HepG2 (cell line): ENCODE measurements around the gene SMARCA2. TPM values are rescaled to one million over a fixed set of nuclear protein-coding genes. Genes with fewer than 3 reads are reported as not detected.
"Not testable (repeated sequence)": the region's sequence is repeated elsewhere in the genome, so short reads cannot be mapped to it uniquely, and the experiment has no call there.

Source experiments
- ATAC-seq: fragments of 200-7000 bp; cut with Tn5 transposase; 3 replicates; pipeline ENCODE4 v1.9.1; 2020; ENCODE audit warnings: mild to moderate bottlenecking, moderate library complexity
- BruUV-seq: library from RNA; stranded (reverse); fragments of 400-500 nt; replicated peaks from 2 replicates; lab custom pipeline; 2021; lab: Mats Ljungman, UMichigan
- CTCF ChIA-PET: fragments of 300-600 bp; formaldehyde crosslinking; extraction: SDS; loops from one replicate; lab custom pipeline; 2021; ENCODE audit warnings: low total read pairs, inconsistent platforms, low intra/inter-chr PET ratio; lab: Yijun Ruan, JAX
- POLR2A ChIA-PET: fragments of 350-600 bp; sonication (Branson Sonifier 250); formaldehyde crosslinking; loops from one replicate; lab custom pipeline; 2020; ENCODE audit warnings: antibody characterized with exemption, inconsistent platforms; lab: Yijun Ruan, JAX
- DNase-seq: peaks from one replicate; pipeline ENCODE4 v3.0.0-alpha.2; 2015; ENCODE audit warnings: low spot score
- FAIRE-seq: peaks from 3 replicates; lab custom pipeline; 2011; peaks lifted over from hg19 to GRCh38; lab: Jason Lieb, UNC
- H2AFZ ChIP-seq: one replicate; pipeline ENCODE4 v1.6.1; 2011; ENCODE audit warnings: low read length, inconsistent platforms
- H3K27ac ChIP-seq: fragments of 300-600 bp; 3 replicates; pipeline ENCODE4 v1.8.0; 2011; ENCODE audit warnings: mixed run types, mild to moderate bottlenecking, mixed read lengths, low read length, inconsistent platforms; ENCODE audit not compliant: insufficient read depth; ENCODE audit errors: extremely low read length
- H3K27me3 ChIP-seq, 2 experiments: fragments of 200-600 bp in 1 of 2; 2 replicates in 1 of 2; 3 replicates in 1 of 2; pipeline versions ENCODE4 v1.6.0 to v1.8.0; 2011; ENCODE audit warnings: low read length in 2 of 2, mild to moderate bottlenecking in 2 of 2, moderate library complexity in 2 of 2, inconsistent platforms in 1 of 2; ENCODE audit not compliant: insufficient read depth in 2 of 2, control insufficient read depth in 1 of 2
- H3K36me3 ChIP-seq, 2 experiments: fragments of 200-600 bp in 1 of 2; replicated peaks in 1 of 2; 2 replicates in 1 of 2; 3 replicates in 1 of 2; pipeline versions ENCODE4 v1.5.1 to v1.8.0; 2011; ENCODE audit warnings: low read length in 2 of 2, inconsistent platforms in 1 of 2; ENCODE audit not compliant: insufficient read depth in 2 of 2, control insufficient read depth in 1 of 2
- H3K4me1 ChIP-seq: 2 replicates; pipeline ENCODE4 v1.5.1; 2012; ENCODE audit warnings: low read length, inconsistent platforms; ENCODE audit not compliant: insufficient read depth
- H3K4me2 ChIP-seq: 2 replicates; pipeline ENCODE4 v1.6.0; 2011; ENCODE audit warnings: low read depth, low read length, inconsistent platforms
- H3K4me3 ChIP-seq, 3 experiments: fragments of 200-600 bp in 1 of 3; sonication (generic), shearing (Covaris generic) in 1 of 3; replicated peaks in 1 of 3; 2 replicates each; pipeline ENCODE4 v1.5.1; 2011 to 2016; ENCODE audit warnings: low read length in 3 of 3, inconsistent platforms in 2 of 3, low read depth in 2 of 3, mild to moderate bottlenecking in 2 of 3, control low read depth in 1 of 3, mixed read lengths in 1 of 3; ENCODE audit not compliant: insufficient read depth in 1 of 3
- H3K79me2 ChIP-seq: one replicate; pipeline ENCODE4 v1.6.1; 2011; ENCODE audit warnings: low read length, inconsistent platforms; ENCODE audit not compliant: insufficient read depth
- H3K9ac ChIP-seq: 2 replicates; pipeline ENCODE4 v1.6.0; 2011; ENCODE audit warnings: mild to moderate bottlenecking, low read depth, low read length, inconsistent platforms; ENCODE audit not compliant: insufficient read depth
- H3K9me3 ChIP-seq: 2 replicates; pipeline ENCODE4 v1.5.1; 2012; ENCODE audit warnings: mild to moderate bottlenecking, low read length
- H4K20me1 ChIP-seq: 2 replicates; pipeline ENCODE4 v1.6.0; 2011; ENCODE audit warnings: inconsistent platforms, mild to moderate bottlenecking, low read length, moderate library complexity; ENCODE audit not compliant: insufficient read depth
- RFX1 ChIP-seq: fragments of 450-650 bp; IDR thresholded peaks from 2 replicates; pipeline ENCODE4 v1.6.1; 2017
- RFX3 ChIP-seq: IDR thresholded peaks from 2 replicates; pipeline ENCODE4 v1.6.1; 2016; ENCODE audit warnings: missing biosample characterization, missing genetic modification reagents
- STAG1 ChIP-seq: sonication (generic); formaldehyde crosslinking; IDR thresholded peaks from 2 replicates; pipeline ENCODE4 v1.4.0; 2020; ENCODE audit warnings: missing genetic modification reagents
- ZNF10 ChIP-seq: sonication (generic); formaldehyde crosslinking; IDR thresholded peaks from 2 replicates; pipeline ENCODE4 v1.4.0; 2020; ENCODE audit warnings: mild to moderate bottlenecking, low read depth, missing genetic modification reagents, borderline replicate concordance
- ZNF761 ChIP-seq: sonication (generic); formaldehyde crosslinking; conservative IDR thresholded peaks from 2 replicates; pipeline ENCODE4 v1.4.0; 2020; ENCODE audit warnings: mild to moderate bottlenecking, missing genetic modification reagents
- in situ Hi-C: cut with HindIII; loops from 2 replicates; pipeline ENCODE4 v1.10.0; 2017; ENCODE audit warnings: low pct_unique_long_range_greater_than_20kb; ENCODE audit not compliant: extremely low pct_ligation_motif_present
- intact Hi-C: fragments of 100-400 bp; cut with micrococcal nuclease; formaldehyde crosslinking; loops from one replicate; pipeline ENCODE4 v1.10.0; 2022; ENCODE audit not compliant: unreplicated experiment
- polyA plus RNA-seq, 8 experiments: library from polyadenylated mRNA; depleted of rRNA in 3 of 8; stranded (reverse) in 7 of 8; unstranded in 1 of 8; fragments of >200 nt; fragmentation: Illumina TruSeq in 4 of 8; extraction: Trizol in 4 of 8; gene quantifications; 2 replicates each; pipeline versions ENCODE4 v1.2.1 to v1.2.3, GENCODE V29; 2011 to 2016; ENCODE audit warnings: low read depth in 4 of 8, missing spikeins in 1 of 8, mixed read lengths in 1 of 8; ENCODE audit not compliant: insufficient read depth in 1 of 8
- total RNA-seq, 5 experiments: library from RNA; depleted of rRNA; stranded (reverse); fragments of >200 nt; fragmentation: Illumina TruSeq; extraction: Trizol; gene quantifications; 2 replicates each; pipeline ENCODE4 v1.2.3, GENCODE V29; 2016; ENCODE audit warnings: low read depth in 1 of 5
- TF ChIP-seq, protein P1 (sequence below): sonication (generic); formaldehyde crosslinking; IDR thresholded peaks from 2 replicates; pipeline ENCODE4 v1.5.0; 2020; ENCODE audit warnings: mild to moderate bottlenecking, missing genetic modification reagents, borderline replicate concordance
- TF ChIP-seq, protein P2 (sequence below): sonication (generic); formaldehyde crosslinking; IDR thresholded peaks from 2 replicates; pipeline ENCODE4 v1.5.0; 2020; ENCODE audit warnings: mild to moderate bottlenecking, missing genetic modification reagents, moderate library complexity

Gene SMARCA2
- total and polyA plus RNA-seq, 2 of the 13 experiments (the other 11 are each of a cell fraction or from before 2014, with no cell fraction given), result 22.5 to 23.7 TPM

- TF ChIP-seq, protein P1, sequence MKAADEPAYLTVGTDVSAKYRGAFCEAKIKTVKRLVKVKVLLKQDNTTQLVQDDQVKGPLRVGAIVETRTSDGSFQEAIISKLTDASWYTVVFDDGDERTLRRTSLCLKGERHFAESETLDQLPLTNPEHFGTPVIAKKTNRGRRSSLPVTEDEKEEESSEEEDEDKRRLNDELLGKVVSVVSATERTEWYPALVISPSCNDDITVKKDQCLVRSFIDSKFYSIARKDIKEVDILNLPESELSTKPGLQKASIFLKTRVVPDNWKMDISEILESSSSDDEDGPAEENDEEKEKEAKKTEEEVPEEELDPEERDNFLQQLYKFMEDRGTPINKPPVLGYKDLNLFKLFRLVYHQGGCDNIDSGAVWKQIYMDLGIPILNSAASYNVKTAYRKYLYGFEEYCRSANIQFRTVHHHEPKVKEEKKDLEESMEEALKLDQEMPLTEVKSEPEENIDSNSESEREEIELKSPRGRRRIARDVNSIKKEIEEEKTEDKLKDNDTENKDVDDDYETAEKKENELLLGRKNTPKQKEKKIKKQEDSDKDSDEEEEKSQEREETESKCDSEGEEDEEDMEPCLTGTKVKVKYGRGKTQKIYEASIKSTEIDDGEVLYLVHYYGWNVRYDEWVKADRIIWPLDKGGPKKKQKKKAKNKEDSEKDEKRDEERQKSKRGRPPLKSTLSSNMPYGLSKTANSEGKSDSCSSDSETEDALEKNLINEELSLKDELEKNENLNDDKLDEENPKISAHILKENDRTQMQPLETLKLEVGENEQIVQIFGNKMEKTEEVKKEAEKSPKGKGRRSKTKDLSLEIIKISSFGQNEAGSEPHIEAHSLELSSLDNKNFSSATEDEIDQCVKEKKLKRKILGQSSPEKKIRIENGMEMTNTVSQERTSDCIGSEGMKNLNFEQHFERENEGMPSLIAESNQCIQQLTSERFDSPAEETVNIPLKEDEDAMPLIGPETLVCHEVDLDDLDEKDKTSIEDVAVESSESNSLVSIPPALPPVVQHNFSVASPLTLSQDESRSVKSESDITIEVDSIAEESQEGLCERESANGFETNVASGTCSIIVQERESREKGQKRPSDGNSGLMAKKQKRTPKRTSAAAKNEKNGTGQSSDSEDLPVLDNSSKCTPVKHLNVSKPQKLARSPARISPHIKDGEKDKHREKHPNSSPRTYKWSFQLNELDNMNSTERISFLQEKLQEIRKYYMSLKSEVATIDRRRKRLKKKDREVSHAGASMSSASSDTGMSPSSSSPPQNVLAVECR (CRISPR knock-in tag), result no peak
- TF ChIP-seq ZNF10 (CRISPR knock-in tag), result no peak
- no peak for TF ChIP-seq ZNF761 (CRISPR knock-in tag)
- TF ChIP-seq, all 625 proteins: peak for 0
Observed at GRCh38 chr9:2145746-2146145, 130.6 kb downstream of the SMARCA2 start (continued).

GRCh38 chr9:2146700-2147099 is 131.6 kb downstream of the SMARCA2 start:
- H3K27ac ChIP-seq, in situ Hi-C loops, BruUV-seq, ATAC-seq, POLR2A ChIA-PET: not testable (repeated sequence)
- TF ChIP-seq STAG1 (CRISPR knock-in tag) (peak; percentile 52), RFX1 (peak; percentile 26; the same call in 1 of the 2 replicates), RFX3 (peak; percentile 66)
- TF ChIP-seq, protein P2, sequence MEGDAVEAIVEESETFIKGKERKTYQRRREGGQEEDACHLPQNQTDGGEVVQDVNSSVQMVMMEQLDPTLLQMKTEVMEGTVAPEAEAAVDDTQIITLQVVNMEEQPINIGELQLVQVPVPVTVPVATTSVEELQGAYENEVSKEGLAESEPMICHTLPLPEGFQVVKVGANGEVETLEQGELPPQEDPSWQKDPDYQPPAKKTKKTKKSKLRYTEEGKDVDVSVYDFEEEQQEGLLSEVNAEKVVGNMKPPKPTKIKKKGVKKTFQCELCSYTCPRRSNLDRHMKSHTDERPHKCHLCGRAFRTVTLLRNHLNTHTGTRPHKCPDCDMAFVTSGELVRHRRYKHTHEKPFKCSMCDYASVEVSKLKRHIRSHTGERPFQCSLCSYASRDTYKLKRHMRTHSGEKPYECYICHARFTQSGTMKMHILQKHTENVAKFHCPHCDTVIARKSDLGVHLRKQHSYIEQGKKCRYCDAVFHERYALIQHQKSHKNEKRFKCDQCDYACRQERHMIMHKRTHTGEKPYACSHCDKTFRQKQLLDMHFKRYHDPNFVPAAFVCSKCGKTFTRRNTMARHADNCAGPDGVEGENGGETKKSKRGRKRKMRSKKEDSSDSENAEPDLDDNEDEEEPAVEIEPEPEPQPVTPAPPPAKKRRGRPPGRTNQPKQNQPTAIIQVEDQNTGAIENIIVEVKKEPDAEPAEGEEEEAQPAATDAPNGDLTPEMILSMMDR, result peak; percentile 58
- TF ChIP-seq, all 625 proteins: peak for 4; not testable (repeated sequence) for 621
- H3K4me2 ChIP-seq, H3K79me2 ChIP-seq, H3K4me3 ChIP-seq, H3K9me3 ChIP-seq, H3K4me1 ChIP-seq, H4K20me1 ChIP-seq, FAIRE-seq, H3K27me3 ChIP-seq, H2AFZ ChIP-seq, DNase-seq, H3K36me3 ChIP-seq, CTCF ChIA-PET, H3K9ac ChIP-seq: not testable (repeated sequence)
- intact Hi-C loops, result loop anchor here (5.0 kb wide), 1 partner anchor 36 kb away; no protein-coding TSS in a partner anchor
